AG10803 (cell line): ENCODE measurements around the gene WDR82.

Source experiments
- DNase-seq: peaks from one replicate; pipeline ENCODE4 v3.0.0; 2010; ENCODE audit warnings: low read depth
- H3K4me3 ChIP-seq: 2 replicates; pipeline ENCODE4 v1.5.1; 2011; ENCODE audit warnings: mild to moderate bottlenecking, low read length, control low read depth
- TF ChIP-seq, protein P1 (sequence below): conservative IDR thresholded peaks from 2 replicates; pipeline ENCODE4 v1.5.1; 2011; ENCODE audit warnings: mild to moderate bottlenecking, low read length, control low read depth, inconsistent platforms

Gene WDR82

GRCh38 chr3:52246728-52247408 lies 31.6 kb downstream of the WDR82 start:
- peak overlapping the region; percentile 77; the same call in 1 of the 2 replicates for H3K4me3 ChIP-seq
- no peak for DNase-seq
- TF ChIP-seq, protein P1, sequence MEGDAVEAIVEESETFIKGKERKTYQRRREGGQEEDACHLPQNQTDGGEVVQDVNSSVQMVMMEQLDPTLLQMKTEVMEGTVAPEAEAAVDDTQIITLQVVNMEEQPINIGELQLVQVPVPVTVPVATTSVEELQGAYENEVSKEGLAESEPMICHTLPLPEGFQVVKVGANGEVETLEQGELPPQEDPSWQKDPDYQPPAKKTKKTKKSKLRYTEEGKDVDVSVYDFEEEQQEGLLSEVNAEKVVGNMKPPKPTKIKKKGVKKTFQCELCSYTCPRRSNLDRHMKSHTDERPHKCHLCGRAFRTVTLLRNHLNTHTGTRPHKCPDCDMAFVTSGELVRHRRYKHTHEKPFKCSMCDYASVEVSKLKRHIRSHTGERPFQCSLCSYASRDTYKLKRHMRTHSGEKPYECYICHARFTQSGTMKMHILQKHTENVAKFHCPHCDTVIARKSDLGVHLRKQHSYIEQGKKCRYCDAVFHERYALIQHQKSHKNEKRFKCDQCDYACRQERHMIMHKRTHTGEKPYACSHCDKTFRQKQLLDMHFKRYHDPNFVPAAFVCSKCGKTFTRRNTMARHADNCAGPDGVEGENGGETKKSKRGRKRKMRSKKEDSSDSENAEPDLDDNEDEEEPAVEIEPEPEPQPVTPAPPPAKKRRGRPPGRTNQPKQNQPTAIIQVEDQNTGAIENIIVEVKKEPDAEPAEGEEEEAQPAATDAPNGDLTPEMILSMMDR, result no peak

DNA sequence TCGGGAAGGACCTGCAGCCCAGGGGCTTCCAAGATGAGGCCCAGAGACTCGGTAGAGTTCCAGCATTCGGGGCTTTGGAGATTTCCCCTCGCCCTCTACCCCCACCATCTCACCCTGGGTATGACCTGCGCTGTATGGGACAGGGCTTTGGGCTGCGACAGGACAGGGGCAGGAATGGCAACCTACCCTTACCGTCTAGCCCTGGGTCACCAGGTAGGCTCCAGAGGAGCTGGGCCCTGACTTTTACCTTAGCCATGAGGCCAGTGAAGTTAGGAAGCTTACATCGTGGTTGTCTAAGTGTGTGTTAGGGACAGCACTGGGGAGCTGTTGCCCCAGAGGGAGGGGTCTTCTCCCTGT lies 32.2 kb downstream of the WDR82 start:
- peak overlapping the region; percentile 77 for H3K4me3 ChIP-seq
- DNase-seq, result no peak
- TF ChIP-seq, protein P1, result no peak

GRCh38 chr3:52245322-52246263 lies 32.9 kb downstream of the WDR82 start, which contains the start of gene PPM1M:
PPM1M (plus strand) TSS chr3:52245759; CDS start chr3:52245825, 66 bp downstream.
- peak within 1 kb of the TSS; percentile 77 for H3K4me3 ChIP-seq
- peak; percentile 55 for DNase-seq
- TF ChIP-seq, protein P1, result no peak

DNA sequence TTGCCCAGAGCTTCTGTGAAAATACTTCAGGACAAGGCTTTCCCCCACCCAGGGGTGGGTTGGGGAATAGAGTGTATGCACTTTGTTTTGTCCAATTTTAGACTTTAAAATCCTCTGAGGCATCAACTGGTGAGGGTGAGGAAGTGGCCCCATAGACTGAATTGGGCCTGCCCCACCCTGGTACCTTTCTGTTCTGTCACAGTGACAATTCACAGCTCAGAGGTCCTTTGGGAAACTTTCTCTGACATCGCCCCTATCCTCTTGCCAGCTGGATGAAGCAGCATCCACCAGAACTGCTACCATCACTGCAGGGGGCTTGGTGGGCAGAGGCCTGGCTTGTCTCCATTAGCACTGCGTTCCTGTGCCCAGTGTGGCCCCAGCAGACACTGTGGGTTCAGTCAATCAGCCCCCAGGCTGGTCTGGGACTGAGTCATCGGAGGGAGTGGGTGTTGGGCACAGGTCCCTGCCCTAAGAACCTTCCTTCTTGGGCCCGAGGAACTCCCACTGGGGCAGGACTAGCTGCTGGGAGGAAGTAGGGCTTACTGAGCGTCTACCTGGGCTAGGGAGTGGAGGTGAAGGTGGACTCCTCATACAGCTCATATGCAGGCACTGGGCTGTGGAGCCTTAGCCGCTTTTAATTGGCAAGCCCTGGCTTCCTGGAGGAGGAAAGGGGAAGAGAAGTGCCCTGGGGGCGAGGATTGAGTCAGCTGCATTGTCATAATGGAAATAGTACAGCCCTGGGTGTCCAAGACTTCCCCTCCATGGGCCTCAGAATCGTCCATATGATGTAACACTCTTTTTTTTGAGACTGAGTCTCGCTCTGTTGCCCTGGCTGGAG lies 34.4 kb downstream of the WDR82 start:
- TF ChIP-seq, protein P1, result no peak
- peak; percentile 22 for DNase-seq
- H3K4me3 ChIP-seq, result no peak overlapping the region

- H3K4me3 ChIP-seq, result no peak overlapping the region
- no peak for DNase-seq
- TF ChIP-seq, protein P1, result no peak
Measured at GRCh38 chr3:52242039-52242438, 36.4 kb downstream of the WDR82 start.

- TF ChIP-seq, protein P1, result no peak
- no peak for DNase-seq
- no peak overlapping the region for H3K4me3 ChIP-seq
Measured at GRCh38 chr3:52240886-52241370, 37.5 kb downstream of the WDR82 start.
